ENCODE measurements around the gene PTTG1IP. TPM values are rescaled to one million over a fixed set of nuclear protein-coding genes. Genes with fewer than 3 reads are reported as not detected.

Gene PTTG1IP
- total RNA-seq, 2 experiments from 2014 or later, result 38.9 to 58.1 TPM

DNA sequence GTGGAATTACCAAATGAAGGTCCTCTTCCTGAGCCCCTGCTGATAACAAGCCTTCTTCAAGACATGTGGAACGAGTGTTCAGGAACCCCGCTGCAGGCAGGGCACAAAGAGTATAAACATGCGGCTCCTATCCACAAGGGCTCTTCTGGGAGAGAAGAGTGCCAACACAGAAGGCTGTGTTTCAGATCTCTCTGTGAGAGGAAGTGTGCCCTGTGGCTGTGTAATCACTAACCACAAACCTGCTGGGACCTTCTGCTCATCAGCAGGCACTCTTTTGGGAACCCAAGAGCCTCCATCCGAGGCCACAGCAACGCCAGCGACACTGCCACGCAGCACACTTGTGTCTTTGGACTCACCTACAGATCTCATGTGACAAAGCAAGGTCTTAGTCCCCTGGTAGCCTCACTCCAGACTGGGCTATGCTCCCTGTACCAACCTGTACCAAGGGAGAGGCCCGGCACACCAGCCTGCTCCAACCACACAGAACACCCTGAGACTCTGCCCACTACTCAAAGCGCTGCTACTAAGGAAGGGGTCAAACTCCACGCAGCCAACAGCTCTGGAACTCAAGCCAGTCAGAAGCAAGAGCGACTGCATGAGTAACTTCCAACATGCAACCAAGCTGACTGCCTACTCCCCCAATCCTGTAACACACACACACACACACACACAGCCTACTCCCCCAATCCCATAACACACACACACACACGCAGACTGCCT is 7.8 kb downstream of the PTTG1IP start:
- intact Hi-C loops (cut with micrococcal nuclease; ENCODE audit: unreplicated experiment), result no loop called here
- Histone ChIP-seq H3K79me2 (ENCODE audit: insufficient read depth, low read depth, low read length) (peaks cover 20% of the 10 kb centered on the region; the same call in 1 of the 2 replicates), H3K4me2 (ENCODE audit: low read length) (no peak overlapping the region), H4K20me1 (ENCODE audit: insufficient read depth, low read length) (no peaks in the 10 kb centered on the region; the same call in 1 of the 2 replicates), H2AFZ (ENCODE audit: low read length) (no peak overlapping the region), H3K9me2 (ENCODE audit: insufficient read depth, low read length) (no peaks in the 10 kb centered on the region), H3K4me3 (ENCODE audit: low read depth, low read length, poor library complexity, severe bottlenecking) (no peak overlapping the region), H3K36me3 (ENCODE audit: insufficient read depth, low read length) (peaks cover 11% of the 10 kb centered on the region; the same call in 1 of the 2 replicates), H3K4me1 (ENCODE audit: insufficient read depth, low read length, poor library complexity, severe bottlenecking) (peaks cover 13% of the 10 kb centered on the region), H3K9me3 (ENCODE audit: low read length) (no peaks in the 10 kb centered on the region), H3K27ac (ENCODE audit: low read depth, low read length, poor library complexity, severe bottlenecking) (no peak overlapping the region)
- ChIA-PET CTCF (ENCODE audit: unreplicated experiment) (no interaction called here), POLR2A (no interaction called here)
- no peak for TF ChIP-seq EZH2phosphoT487 (IDR thresholded peaks at IDR 0.05; ENCODE audit: borderline replicate concordance, low read depth, low read length)
- TF ChIP-seq, protein P1, sequence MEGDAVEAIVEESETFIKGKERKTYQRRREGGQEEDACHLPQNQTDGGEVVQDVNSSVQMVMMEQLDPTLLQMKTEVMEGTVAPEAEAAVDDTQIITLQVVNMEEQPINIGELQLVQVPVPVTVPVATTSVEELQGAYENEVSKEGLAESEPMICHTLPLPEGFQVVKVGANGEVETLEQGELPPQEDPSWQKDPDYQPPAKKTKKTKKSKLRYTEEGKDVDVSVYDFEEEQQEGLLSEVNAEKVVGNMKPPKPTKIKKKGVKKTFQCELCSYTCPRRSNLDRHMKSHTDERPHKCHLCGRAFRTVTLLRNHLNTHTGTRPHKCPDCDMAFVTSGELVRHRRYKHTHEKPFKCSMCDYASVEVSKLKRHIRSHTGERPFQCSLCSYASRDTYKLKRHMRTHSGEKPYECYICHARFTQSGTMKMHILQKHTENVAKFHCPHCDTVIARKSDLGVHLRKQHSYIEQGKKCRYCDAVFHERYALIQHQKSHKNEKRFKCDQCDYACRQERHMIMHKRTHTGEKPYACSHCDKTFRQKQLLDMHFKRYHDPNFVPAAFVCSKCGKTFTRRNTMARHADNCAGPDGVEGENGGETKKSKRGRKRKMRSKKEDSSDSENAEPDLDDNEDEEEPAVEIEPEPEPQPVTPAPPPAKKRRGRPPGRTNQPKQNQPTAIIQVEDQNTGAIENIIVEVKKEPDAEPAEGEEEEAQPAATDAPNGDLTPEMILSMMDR (conservative IDR thresholded peaks at IDR 0.05; ENCODE audit: low read length), result no peak
- BruUV-seq (replicated peaks), result no TSS peak
- DNase-seq (ENCODE audit: low spot score), result no peak

- H3K4me1 ChIP-seq (ENCODE audit: insufficient read depth, low read length, poor library complexity, severe bottlenecking), result peaks cover 13% of the 10 kb centered on the region
These were observed 10.4 kb downstream of the PTTG1IP start for GRCh38 chr21:44862869-44863685.

More at GRCh38 chr21:44862869-44863685, 10.4 kb downstream of the PTTG1IP start:
- Histone ChIP-seq H3K36me3 (ENCODE audit: insufficient read depth, low read length) (peaks cover 28% of the 10 kb centered on the region; the same call in 1 of the 2 replicates), H3K4me3 (ENCODE audit: low read depth, low read length, poor library complexity, severe bottlenecking) (no peak overlapping the region), H4K20me1 (ENCODE audit: insufficient read depth, low read length) (no peaks in the 10 kb centered on the region; the same call in 1 of the 2 replicates), H2AFZ (ENCODE audit: low read length) (no peak overlapping the region), H3K4me2 (ENCODE audit: low read length) (no peak overlapping the region), H3K27ac (ENCODE audit: low read depth, low read length, poor library complexity, severe bottlenecking) (no peak overlapping the region), H3K9me2 (ENCODE audit: insufficient read depth, low read length) (no peaks in the 10 kb centered on the region), H3K9me3 (ENCODE audit: low read length) (no peaks in the 10 kb centered on the region), H3K79me2 (ENCODE audit: insufficient read depth, low read depth, low read length) (peaks cover 11% of the 10 kb centered on the region; the same call in 1 of the 2 replicates)
- TF ChIP-seq EZH2phosphoT487 (IDR thresholded peaks at IDR 0.05; ENCODE audit: borderline replicate concordance, low read depth, low read length), result no peak
- TF ChIP-seq, protein P1 (conservative IDR thresholded peaks at IDR 0.05; ENCODE audit: low read length), result no peak
- BruUV-seq (replicated peaks), result no TSS peak
- CTCF ChIA-PET (ENCODE audit: unreplicated experiment), result interaction anchor here (0.6 kb wide), 1 partner anchor 346 kb away, joined by 3 read pairs; no protein-coding TSS in a partner anchor
- no peak for DNase-seq (ENCODE audit: low spot score)
- POLR2A ChIA-PET, result no interaction called here
- intact Hi-C loops (cut with micrococcal nuclease; ENCODE audit: unreplicated experiment), result no loop called here

Data from OCI-LY7 (cell line).